HS-5 (cell line): ENCODE data around the gene NFATC3.
A peak's percentile ranks its signal among the peaks of the same experiment; 100 is the strongest.
"Not testable (repeated sequence)": the region's sequence is repeated elsewhere in the genome, so short reads cannot be mapped to it uniquely, and the experiment has no call there.

Experiments
- DNase-seq: peaks from one replicate; pipeline ENCODE4 v3.0.0-alpha.2; 2012; ENCODE audit warnings: low read depth

Gene NFATC3

DNA sequence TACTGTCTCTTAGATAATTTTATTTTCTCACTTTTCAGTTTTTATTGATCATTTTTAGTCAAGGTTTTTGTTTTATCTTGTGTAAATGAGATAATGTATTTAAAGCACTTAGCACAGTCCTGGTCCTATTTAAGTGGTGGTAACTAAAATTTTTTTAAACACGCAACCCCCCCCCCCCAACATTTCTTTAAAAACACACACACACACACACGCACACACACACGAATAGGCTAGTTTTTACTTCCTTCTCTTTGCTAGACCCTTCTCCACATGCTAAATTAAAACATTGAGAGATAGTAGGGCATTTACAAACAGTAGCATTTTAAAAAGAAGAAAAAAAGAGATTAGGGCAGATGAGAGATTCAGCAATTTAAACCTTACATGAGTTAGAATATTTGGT is 5.0 kb downstream of the NFATC3 start:
- no peak for DNase-seq

DNA sequence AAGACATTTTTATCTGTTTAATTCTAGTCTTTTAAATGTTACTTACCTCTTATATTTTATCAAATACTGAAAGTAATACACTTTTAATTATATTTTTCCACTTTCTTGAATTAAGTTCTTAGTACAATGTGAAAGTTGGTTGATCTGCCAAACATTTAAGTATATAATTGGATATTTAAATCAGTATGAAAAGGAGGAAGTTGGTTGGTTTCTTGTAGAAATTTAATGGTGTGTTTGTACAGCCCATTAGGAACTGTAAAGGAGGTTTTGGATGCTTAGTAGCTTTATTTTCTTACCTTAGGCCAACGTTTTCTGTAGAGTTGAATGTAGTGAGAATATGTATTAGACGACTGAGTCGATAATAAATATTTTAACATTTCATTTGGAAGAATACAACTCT is 5.4 kb downstream of the NFATC3 start:
- DNase-seq: no peak

DNA sequence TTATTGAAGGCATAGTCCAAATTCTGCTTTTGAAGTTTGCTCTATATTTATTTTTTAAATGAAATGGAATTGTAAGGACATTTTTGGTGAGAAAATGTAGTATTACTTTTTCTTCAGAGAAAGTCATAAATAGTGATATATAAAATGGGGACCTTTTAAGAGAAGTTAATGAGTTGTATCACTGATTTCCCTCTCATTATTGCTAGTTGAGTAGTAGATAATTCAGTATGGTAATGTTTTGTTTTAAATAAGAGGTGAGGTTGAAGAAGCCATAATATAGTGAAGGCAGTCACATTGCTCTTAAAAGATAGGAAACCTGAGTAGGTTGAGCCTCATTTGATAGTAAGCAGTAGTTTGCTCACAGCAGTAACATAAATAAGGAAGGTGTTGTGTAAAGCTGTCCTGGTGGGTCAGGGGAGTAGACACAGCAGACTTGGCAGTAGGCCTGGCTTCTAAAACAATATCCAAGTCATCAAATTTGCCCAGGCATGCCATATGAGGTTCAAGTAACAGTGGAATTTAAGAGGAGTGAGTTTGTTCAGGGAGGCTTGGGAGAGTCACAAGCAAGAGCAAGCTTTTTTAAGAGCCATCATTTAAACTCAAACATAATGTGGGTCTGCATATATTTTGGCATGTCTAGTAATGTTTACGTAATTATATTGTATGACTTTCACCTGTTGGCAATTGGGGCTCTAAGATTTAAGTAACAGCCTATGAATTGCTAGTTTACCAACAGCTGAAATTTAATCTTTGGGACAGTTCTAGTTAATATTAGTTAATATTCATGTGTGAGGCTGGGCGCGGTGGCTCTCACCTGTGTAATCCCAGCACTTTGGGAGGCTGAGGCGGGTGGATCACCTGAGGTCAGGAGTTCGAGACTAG is 6.5 kb downstream of the NFATC3 start:
- peak; percentile 28 for DNase-seq

DNA sequence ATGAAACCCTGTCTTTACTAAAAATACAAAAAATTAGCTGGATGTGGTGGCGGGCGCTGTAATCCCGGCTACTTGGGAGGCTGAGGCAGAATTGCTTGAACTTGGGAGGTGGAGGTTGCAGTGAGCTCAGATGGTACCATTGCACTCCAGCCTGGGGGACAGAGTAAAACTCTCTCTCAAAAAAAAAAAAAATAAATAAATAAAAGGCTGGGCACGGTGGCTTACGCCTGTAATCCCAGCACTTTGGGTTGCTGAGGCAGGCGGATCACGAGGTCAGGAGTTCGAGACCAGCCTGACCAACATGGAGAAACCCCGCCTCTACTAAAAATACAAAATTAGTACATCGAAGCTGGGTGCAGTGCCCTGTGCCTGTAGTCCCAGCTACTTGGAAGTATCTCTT is 7.1 kb downstream of the NFATC3 start:
- not testable (repeated sequence) for DNase-seq

DNA sequence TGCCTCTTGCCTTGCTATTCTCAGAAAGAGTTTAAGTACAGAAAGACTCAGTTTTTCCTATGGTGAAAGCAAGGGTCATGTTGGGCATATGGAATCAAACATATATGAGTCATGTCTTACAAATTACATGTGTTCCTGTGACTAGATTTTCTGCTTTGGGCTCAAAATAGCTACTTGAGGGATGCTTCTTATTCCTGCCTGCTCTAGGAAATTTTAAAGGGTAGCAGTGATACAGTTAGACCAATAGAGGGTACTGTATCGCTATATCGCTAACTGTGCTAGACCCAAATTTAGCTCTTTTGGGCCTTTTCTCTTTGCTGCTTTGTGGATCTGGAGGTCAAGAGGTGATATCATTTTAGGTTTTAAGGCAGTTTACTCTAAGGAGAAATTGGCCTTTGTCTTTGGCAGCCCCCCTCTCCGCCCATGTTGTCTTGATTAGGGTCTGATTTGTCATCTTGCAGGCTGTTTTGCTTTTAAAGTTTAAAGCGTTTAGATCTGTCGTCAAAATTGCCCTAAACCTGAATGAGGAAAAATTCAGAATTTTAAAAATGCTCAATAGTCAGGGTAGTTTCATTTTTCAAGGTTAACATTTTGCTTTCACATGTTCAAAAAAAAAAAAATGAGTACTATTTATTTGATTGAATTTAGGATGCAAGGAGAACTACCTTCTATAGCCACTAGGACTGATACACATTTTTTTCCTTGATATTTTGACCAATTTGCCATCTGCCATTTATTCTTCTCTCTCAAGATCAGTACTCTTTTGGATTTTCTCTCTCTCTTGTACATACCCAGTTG is 8.8 kb downstream of the NFATC3 start:
- peak; percentile 36 for DNase-seq

DNA sequence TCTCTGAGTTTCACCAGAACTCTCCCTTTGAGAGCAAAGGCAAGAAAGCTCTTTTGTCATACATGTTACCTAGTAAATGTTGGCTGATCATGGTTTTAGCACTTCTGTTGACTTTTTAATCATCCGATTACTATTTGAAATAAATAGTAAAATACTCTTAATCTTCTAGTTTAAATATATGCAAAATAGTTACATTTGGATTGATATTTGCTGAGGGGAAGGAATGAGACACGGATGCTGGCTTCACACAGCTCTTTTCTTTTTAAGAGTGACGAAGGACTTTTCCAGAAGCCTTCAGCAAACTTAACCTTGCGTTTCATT is 9.4 kb downstream of the NFATC3 start:
- DNase-seq: no peak

DNA sequence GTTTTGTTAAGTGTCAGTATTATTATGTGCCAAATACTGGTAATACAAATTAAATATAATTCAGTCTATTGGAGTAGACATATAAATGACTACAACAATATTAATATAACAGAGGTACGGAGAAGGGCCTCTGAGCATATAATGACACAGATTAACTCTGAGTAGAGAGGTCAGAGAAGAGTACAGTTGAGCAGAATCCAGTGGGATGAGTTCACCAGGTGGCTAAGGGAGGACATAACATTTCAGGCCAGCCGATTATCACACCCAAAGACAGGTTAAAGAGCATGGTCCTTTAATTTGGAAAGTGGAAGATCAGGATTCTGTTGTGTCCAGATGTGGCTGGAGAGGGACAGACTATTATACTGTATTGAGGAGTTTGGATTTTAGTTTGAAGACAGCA is 11.3 kb downstream of the NFATC3 start:
- no peak for DNase-seq

DNA sequence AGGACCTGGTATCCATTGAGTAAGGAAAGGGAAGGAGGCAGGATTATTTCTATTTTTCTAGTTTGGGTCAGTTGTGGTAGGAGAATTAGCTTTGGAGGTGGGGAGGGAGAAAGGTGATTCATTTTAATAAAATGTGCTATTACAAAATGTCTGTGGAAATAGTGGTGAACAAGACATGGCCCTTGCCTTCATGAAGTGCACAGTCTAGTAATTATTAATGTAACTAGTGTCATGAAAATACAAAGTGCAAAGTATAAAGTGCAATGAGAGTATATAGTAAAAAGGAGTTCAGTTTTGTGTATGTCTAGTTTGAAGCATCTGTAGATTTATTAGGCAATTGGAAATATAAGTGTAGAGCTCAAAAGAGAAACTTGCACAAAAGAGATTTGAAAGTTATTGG is 11.9 kb downstream of the NFATC3 start:
- DNase-seq: no peak

DNA sequence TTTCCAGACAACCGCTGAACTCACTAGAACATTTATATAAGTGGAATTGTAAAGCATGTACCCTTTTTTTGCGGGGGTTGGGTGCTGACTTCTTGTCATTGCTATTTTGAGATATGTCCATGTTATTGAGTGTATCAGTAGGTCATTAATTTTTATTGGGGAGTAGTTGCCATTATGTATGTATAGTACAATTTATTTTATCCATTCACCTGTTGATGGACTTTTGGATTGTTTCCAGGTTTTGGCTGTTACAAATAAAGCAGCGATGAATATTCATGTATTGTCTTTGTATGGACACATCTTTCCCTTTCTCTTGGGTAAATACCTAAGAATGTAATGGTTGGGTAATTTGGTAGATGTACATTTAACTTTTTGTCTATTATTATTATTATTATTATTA is 12.7 kb downstream of the NFATC3 start:
- DNase-seq: no peak

DNA sequence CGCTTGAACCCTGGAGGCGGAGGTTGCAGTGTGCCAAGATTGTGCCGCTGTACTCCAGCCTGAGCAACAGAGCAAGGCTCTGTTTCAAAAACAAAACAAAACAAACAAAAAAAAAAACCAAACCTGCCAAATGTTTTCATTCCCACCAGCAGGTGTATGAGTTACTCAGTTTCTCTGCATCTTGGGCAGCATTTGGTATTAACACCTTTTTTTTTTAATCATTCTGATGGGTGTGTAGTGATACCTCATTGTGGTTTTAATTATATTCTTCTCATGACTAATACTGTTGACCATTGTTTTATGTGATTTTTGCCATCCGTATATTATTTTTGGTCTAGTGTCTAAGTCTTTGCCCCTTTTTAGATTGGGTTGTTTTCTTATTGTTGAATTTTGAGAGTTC is 15.3 kb downstream of the NFATC3 start:
- DNase-seq: no peak

DNA sequence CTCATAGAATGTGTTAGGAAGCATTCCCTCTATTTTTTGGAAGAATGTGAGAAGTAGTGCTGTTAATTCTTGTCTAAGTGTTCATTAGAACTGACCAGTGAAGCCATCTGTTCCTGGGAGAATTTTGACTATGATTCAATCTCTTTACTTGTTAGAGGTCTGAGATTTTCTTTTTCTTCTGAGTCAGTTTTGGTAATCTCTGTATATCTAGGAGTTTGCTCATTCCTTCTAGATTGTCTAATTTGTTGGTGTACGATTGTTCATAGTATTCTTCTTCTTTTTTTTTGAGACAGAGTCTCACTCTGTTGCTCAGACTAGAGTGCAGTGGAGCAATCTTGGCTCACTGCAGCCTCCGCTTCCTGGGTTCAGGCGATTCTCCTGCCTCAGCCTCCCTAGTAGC is 20.4 kb downstream of the NFATC3 start:
- DNase-seq: no peak

DNA sequence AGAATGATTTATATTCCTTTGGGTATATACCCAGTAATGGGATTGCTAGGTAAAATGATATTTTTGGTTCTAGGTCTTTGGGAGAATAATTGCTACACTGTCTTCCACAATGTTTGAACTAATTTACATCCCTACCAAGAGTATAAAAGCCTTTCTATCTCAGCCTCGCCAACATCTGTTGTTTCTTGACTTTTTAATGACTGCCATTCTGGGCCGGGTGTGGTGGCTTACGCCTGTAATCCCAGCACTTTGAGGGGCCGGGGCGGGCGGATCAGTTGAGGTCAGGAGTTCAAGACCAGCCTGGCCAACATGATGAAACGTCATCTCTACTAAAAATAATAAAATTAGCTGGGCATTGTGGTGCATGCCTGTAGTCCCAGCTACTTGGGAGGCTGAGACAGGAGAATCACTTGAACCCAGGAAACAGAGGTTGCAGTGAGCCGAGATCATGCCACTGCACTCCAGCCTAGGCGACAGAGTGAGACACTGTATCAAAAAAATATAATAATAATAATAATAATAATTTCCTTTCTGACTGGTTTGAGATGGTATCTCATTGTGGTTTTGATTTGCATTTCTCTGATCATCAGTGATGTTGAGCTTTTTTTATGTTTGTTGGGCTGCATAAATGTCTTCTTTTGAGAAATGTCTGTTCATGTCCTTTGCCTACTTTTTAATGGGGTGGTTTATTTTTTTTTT is 22.2 kb downstream of the NFATC3 start:
- not testable (repeated sequence) for DNase-seq

DNA sequence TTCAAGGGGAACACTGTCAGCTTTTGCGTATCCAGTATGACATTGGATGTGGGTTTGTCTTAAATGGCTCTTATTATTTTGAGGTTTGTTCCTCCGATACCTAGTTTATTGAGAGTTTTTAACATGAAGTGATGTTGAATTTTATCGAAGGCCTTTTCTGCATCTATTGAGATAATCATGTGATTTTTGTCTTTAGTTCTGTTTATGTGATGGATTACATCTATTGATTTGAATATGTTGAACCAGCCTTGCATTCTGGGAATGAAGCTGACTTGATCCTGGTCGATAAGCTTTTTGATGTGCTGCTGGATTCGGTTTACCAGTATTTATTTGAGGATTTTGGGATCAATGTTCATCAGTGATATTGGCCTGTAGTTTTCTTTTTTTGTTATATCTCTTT is 24.0 kb downstream of the NFATC3 start:
- DNase-seq: not testable (repeated sequence)

DNA sequence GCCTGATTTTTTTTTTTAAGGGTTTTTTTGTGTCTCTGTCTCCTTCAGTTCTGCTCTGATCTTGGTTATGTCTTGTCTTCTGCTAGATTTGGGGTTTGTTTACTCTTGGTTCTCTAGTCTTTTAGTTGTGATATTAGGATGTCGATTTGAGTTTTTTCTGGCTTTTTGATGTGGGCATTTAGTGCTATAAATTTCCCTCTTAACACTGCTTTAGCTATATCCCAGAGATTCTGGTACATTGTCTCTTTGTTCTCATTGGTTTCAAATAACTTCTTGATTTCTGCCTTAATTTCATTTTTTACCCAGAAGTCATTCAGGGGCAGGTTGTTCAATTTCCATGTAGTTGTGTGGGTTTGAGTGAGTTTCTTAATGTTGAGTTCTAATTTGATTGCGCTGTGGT is 25.4 kb downstream of the NFATC3 start:
- DNase-seq: not testable (repeated sequence)

DNA sequence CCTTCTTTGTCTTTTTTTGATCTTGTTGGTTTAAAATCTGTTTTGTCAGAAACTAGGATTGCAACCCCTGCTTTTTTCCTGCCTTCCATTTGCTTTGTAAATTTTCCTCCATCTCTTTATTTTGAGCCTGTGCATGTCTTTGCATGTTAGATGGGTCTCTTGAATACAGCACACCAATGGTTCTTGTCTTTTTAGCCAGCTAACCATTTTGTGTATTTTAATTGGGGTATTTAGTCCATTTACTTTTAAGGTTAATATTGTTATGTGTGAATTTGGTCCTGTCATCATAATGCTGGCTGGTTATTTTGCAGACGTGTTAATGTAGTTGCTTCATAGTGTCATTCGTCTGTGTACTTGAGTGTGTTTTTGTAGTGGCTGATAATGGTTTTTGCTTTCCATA is 26.2 kb downstream of the NFATC3 start:
- no peak for DNase-seq

DNA sequence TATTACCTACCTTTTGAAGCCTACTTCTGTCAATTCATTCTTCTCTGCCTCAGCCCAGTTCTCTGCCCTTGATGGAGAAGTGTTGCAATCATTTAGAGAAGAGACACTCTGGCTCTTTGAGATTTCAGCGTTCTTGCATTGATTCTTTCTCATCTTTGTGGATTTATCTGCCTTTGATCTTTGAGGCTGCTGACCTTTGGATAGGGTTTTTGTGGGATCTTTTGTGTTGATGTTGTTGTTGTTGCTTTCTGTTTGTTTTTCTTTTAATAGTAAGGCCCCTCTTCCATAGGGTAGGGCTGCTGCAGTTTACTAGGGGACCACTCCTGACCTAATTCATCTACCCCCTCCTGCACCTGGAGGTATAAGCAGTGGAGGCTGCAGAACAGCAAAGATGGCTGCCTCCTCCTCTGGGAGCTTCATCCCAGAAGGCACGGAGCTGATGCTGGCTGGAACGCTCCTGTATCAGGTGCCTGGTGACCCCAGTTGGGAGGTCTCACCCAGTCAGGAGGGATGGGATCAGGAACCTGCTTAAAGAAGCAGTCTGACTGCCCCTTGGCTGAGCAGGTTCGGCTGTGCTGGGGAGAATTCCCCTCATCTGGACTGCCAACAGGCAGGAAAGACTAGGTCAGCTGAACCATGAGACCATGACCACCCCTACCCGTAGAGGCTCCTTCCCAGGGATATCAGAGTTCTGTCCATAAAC is 28.0 kb downstream of the NFATC3 start:
- no peak for DNase-seq

DNA sequence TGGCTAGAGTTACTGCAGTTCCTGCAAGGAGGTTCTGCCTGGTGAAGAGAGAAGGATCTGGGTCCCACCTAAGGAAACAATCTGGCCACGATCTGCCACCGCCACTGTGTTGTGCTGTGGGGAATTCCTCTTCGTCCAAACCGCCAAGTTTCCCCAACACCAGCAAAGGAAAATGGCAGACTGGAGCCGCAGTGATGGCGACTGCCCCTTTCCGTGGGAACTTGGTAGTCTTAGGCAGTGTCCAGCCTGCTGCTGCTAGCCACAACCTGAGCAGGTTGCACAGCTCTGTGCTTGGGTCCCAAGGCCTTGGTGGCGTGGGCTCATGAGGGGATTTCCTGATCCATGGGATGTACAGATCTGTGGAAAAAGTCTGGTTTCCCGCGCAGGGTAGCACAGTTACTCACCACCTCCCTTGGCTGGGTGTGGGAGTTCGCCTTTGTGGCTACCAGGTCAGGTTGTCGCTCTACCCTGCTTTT is 28.6 kb downstream of the NFATC3 start:
- no peak for DNase-seq

DNA sequence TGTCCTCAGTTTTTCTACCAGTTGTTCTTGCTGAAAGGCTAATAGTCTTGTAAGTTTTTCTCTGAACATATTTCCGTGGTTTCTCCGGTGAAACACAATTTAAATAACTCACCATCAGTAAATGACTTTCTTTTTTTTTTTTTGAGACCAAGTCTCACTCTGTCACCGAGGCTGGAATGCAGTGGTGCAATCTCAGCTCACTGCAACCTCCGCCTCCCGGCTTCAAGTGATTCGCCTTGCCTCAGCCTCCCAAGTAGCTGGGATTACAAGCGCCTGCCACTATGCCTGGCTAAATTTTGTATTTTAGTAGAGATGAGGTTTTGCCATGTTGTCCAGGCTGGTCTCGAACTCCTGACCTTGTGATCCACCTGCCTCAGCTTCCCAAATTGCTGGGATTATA is 29.8 kb downstream of the NFATC3 start:
- DNase-seq: not testable (repeated sequence)

DNA sequence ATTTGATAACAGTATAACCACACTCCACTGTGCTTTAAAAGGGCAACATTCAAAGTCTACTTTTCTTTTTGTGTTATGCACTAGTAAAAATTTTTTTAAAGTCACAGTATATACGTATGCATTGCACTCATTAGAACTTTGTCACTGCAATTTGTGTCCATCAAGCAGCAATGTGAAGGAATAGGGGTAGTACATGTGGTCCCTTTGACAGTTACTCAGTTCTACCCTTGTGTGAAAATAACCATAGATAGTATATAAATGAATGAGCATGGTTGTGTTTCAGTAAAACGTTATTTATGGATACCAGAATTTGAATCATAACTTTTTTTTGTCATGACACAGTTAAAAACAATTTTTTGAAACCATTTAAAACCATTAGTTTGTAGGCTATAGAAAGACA is 30.7 kb downstream of the NFATC3 start:
- DNase-seq: no peak

DNA sequence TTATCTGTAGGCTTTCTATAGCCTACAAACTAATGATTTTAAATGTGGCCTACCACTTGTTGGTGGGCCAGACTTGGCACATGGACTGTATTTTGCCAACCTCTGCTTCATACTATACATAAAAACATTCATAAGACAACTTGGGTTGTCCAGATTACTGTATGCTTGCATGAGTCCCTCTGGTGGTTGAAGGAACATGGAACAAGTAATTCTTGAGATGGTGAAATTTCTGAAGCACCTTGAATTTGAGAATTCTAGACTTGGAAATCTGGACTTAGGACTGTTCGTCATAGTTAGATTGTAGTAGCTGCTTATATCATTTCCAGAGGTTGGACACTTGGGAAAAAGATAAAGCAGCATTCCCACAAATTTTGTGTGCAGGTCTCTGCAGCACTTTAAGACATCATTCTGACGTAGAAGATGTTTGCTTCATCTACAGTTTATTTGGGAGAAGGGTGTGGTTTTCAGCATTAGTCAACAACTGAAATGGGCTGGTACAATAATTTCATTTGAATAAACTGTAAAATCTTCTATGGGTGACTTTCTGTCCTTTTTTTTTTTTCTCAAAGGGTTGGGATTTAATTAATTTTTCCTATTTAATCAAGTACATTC is 31.2 kb downstream of the NFATC3 start:
- no peak for DNase-seq

DNA sequence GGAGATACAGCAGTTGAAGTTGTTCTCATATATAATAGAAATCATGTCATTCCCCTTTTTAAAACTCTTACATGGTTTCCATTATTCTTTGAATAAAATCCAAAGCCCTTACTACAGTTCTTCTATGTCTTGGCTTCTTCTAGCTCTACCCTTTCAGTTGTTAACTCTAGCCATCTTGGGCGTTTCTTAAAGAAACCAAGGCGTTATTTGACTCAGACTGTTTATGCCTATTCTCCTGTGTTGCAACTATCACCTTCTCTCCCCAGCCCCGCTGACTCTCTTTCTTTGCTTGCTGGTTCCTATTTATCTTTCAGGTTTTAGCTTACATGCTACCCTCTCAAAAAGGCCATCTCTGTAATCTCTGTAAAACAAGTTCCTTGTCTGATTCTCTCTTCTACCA is 32.7 kb downstream of the NFATC3 start:
- DNase-seq: no peak

DNA sequence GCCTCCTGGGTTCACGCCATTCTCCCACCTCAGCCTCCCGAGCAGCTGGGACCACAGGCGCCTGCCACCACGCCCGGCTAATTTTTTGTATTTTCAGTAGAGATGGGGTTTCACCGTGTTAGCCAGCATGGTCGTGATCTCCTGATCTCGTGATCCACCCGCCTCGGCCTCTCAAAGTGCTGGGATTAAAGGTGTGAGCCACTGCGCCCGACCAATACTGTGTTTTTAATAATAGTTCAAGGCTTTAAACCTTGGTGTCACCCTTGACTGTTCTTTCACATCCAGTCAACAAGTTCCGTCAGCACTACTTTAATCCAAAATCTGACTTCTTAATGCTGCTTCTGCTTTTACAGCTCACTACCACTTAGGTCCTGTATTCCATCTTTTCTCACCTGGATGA is 33.8 kb downstream of the NFATC3 start:
- not testable (repeated sequence) for DNase-seq
